ENCODE measurements around the gene CLEC4F. TPM values are rescaled to one million over a fixed set of nuclear protein-coding genes. Genes with fewer than 3 reads are reported as not detected.

The CLEC4F gene
- total and polyA plus RNA-seq, 2 of the 4 experiments (the other 2 are of a cell fraction), result not detected

DNA sequence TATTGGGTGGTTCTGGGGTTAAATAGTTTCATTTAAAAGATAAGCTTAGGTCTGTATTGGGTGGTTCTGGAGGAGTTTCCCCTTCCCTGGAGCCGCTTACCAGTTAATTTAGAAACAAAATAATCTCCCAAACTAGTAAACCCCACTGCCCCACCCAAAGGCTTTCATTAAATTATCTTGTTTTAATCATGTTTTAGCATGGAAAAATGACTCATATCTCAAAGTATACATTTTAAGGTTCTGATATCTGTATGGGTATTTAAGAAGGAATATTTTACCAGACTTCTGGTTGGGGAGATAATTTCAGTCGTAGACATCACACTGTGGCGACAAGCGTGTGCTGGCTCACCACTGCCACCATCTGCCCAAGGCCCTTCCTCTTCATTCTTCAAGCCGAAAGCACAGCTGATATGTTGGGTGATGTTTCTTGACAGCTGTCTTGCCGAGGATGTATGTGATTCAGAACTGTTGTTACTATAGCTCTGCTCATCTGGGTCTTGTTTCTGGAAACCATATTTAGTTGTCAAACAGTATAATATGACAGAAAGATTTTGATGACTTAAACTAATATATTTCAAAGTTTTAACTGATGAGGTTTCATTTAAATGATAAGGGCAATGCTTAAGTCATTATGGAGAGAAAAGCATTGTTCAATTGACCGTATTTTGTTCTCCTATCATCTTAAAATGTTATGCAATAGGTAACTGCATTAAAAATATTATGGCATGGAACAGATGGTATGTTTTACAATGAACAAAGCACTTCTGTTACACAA, 35.1 kb downstream of the CLEC4F start:
- no peak overlapping the region for H4K8ac ChIP-seq (ENCODE audit: low read depth in 2 of 2, low read length in 2 of 2)
- ATAC-seq (ENCODE audit: low read depth) (no peak), DNase-seq (no peak)
- TF ChIP-seq, protein P1, sequence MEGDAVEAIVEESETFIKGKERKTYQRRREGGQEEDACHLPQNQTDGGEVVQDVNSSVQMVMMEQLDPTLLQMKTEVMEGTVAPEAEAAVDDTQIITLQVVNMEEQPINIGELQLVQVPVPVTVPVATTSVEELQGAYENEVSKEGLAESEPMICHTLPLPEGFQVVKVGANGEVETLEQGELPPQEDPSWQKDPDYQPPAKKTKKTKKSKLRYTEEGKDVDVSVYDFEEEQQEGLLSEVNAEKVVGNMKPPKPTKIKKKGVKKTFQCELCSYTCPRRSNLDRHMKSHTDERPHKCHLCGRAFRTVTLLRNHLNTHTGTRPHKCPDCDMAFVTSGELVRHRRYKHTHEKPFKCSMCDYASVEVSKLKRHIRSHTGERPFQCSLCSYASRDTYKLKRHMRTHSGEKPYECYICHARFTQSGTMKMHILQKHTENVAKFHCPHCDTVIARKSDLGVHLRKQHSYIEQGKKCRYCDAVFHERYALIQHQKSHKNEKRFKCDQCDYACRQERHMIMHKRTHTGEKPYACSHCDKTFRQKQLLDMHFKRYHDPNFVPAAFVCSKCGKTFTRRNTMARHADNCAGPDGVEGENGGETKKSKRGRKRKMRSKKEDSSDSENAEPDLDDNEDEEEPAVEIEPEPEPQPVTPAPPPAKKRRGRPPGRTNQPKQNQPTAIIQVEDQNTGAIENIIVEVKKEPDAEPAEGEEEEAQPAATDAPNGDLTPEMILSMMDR (conservative IDR thresholded peaks at IDR 0.05; ENCODE audit: low read depth, low read length), result no peak
- no peak for TF ChIP-seq RCOR1 (IDR thresholded peaks at IDR 0.05; ENCODE audit: insufficient replicate concordance, low read length)
- TF ChIP-seq, protein P2, sequence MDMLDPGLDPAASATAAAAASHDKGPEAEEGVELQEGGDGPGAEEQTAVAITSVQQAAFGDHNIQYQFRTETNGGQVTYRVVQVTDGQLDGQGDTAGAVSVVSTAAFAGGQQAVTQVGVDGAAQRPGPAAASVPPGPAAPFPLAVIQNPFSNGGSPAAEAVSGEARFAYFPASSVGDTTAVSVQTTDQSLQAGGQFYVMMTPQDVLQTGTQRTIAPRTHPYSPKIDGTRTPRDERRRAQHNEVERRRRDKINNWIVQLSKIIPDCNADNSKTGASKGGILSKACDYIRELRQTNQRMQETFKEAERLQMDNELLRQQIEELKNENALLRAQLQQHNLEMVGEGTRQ (IDR thresholded peaks at IDR 0.05; ENCODE audit: low read depth, low read length), result no peak
- TF ChIP-seq CEBPB (IDR thresholded peaks at IDR 0.05; ENCODE audit: low read depth, low read length), result no peak
- no peak for TF ChIP-seq RFX5 (IDR thresholded peaks at IDR 0.05; ENCODE audit: low read depth, low read length)
- TF ChIP-seq FOS (IDR thresholded peaks at IDR 0.05; ENCODE audit: low read depth, low read length), result no peak
- TF ChIP-seq NFE2L2 (IDR thresholded peaks at IDR 0.05; ENCODE audit: low read depth, low read length), result no peak
- TF ChIP-seq RAD21 (IDR thresholded peaks at IDR 0.05; ENCODE audit: low read length), result no peak
- TF ChIP-seq POLR2A (IDR thresholded peaks at IDR 0.05; ENCODE audit: low read depth, low read length), result no peak
- TF ChIP-seq MAFK (IDR thresholded peaks at IDR 0.05; ENCODE audit: low read depth, low read length), result no peak
- no peak for TF ChIP-seq MAZ (IDR thresholded peaks at IDR 0.05; ENCODE audit: borderline replicate concordance, low read depth, low read length)
- no peak for TF ChIP-seq CHD1 (IDR thresholded peaks at IDR 0.05; ENCODE audit: low read depth, low read length)
- no peak for TF ChIP-seq MXI1 (IDR thresholded peaks at IDR 0.05; ENCODE audit: borderline replicate concordance, low read depth, low read length)
- no peak for TF ChIP-seq BHLHE40 (IDR thresholded peaks at IDR 0.05; ENCODE audit: low read depth, low read length)
- TF ChIP-seq, protein P3, sequence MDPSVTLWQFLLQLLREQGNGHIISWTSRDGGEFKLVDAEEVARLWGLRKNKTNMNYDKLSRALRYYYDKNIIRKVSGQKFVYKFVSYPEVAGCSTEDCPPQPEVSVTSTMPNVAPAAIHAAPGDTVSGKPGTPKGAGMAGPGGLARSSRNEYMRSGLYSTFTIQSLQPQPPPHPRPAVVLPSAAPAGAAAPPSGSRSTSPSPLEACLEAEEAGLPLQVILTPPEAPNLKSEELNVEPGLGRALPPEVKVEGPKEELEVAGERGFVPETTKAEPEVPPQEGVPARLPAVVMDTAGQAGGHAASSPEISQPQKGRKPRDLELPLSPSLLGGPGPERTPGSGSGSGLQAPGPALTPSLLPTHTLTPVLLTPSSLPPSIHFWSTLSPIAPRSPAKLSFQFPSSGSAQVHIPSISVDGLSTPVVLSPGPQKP (IDR thresholded peaks at IDR 0.05; ENCODE audit: borderline replicate concordance, low read depth, low read length), result no peak
- no peak for TF ChIP-seq SMC3 (IDR thresholded peaks at IDR 0.05; ENCODE audit: low read depth, low read length)
- no peaks in the 10 kb centered on the region for H3K9me3 ChIP-seq (ENCODE audit: control insufficient read depth, insufficient read depth, low read length)
- H2BK15ac ChIP-seq (ENCODE audit: low read depth, low read length), result no peak overlapping the region
- no peaks in the 10 kb centered on the region for H3K9me1 ChIP-seq (ENCODE audit: insufficient read depth, low read length)
- no peak overlapping the region for H2BK5ac ChIP-seq (ENCODE audit: low read depth, low read length, poor library complexity, severe bottlenecking)
- H3K18ac ChIP-seq (ENCODE audit: low read depth, low read length), result no peak overlapping the region
- no peak overlapping the region for H3K14ac ChIP-seq (replicated peaks; ENCODE audit: low read depth, low read length)
- H2AK9ac ChIP-seq (replicated peaks; ENCODE audit: low read depth, low read length, poor library complexity), result no peak overlapping the region
- H2BK20ac ChIP-seq (ENCODE audit: low read depth, low read length), result no peak overlapping the region
- no peaks in the 10 kb centered on the region for H3K4me1 ChIP-seq (ENCODE audit: control insufficient read depth, insufficient read depth, low read length)
- no CpG with 5 or more reads among the region's 7 CpGs for WGBS, 2 experiments (ENCODE audit: extremely low coverage in 2 of 2, insufficient read length in 1 of 2)
- no peak overlapping the region for H4K5ac ChIP-seq (ENCODE audit: low read depth, low read length)
- H3K4ac ChIP-seq (ENCODE audit: low read depth, low read length), result no peak overlapping the region
- no peak overlapping the region for H4K91ac ChIP-seq (ENCODE audit: insufficient read depth, low read depth, low read length)
- H3K9ac ChIP-seq (ENCODE audit: low read depth, low read length), result no peak overlapping the region
- no peak overlapping the region for H3K56ac ChIP-seq (ENCODE audit: extremely low read depth, insufficient read depth, low read length)
- H3K4me3 ChIP-seq (ENCODE audit: insufficient read depth, low read depth, low read length), result no peak overlapping the region
- in situ Hi-C loops (cut with MboI; ENCODE audit: low sequenced_read_pairs) (no loop called here), dilution Hi-C loops (cut with HindIII; ENCODE audit: low sequenced_read_pairs, unreplicated experiment) (no loop called here), intact Hi-C loops (cut with micrococcal nuclease) (no loop called here)
- ChIA-PET POLR2A (ENCODE audit: unreplicated experiment) (no interaction called here), CTCF (interaction anchor here (0.5 kb wide), 1 partner anchor 130 kb away, joined by 4 read pairs; no protein-coding TSS in a partner anchor)
- no TSS peak for BruUV-seq (replicated peaks)
- peaks cover 19% of the 10 kb centered on the region for H3K27me3 ChIP-seq (ENCODE audit: control insufficient read depth, insufficient read depth, low read length)
- H4K20me1 ChIP-seq (ENCODE audit: insufficient read depth, low read length), result no peaks in the 10 kb centered on the region
- no peak overlapping the region for H3K4me2 ChIP-seq (ENCODE audit: low read depth, low read length)
- H2AK5ac ChIP-seq (ENCODE audit: low read depth, low read length), result no peak overlapping the region
- no peak overlapping the region for H3K27ac ChIP-seq (ENCODE audit: insufficient read depth, low read length)
- H2BK120ac ChIP-seq (ENCODE audit: low read depth, low read length), result no peak overlapping the region
- no peak overlapping the region for H2AFZ ChIP-seq (replicated peaks; ENCODE audit: low read length, poor library complexity)
- no peaks in the 10 kb centered on the region for H3K79me1 ChIP-seq (ENCODE audit: low read depth in 1 of 2, low read length in 2 of 2)
- no peak overlapping the region for H3K23ac ChIP-seq (ENCODE audit: low read depth, low read length)
- H3K36me3 ChIP-seq (ENCODE audit: control insufficient read depth, insufficient read depth, low read length), result no peaks in the 10 kb centered on the region
